GM21423 (cell line): Measurements from ENCODE around the gene CSNK1E.

Source experiments
- ATAC-seq: cut with Tn5 transposase; IDR thresholded peaks from one replicate; pipeline ENCODE4 v1.9.1; 2021; ENCODE audit warnings: mild to moderate bottlenecking, moderate library complexity; ENCODE audit not compliant: unreplicated experiment

Gene CSNK1E

GRCh38 chr22:38250643-38251340, 66.4 kb downstream of the CSNK1E start:
- no peak for ATAC-seq

- no peak for ATAC-seq
These were observed 67.2 kb downstream of the CSNK1E start for GRCh38 chr22:38249803-38250642.

GRCh38 chr22:38249301-38249700, 67.9 kb downstream of the CSNK1E start:
- no peak for ATAC-seq

- ATAC-seq, result no peak
These were observed 69.0 kb downstream of the CSNK1E start for GRCh38 chr22:38248280-38248679.

- ATAC-seq, result no peak
These were observed 69.5 kb downstream of the CSNK1E start for GRCh38 chr22:38247713-38248112.

- no peak for ATAC-seq
These were observed 70.5 kb downstream of the CSNK1E start for GRCh38 chr22:38246692-38247091.

GRCh38 chr22:38246046-38246658, 71.1 kb downstream of the CSNK1E start:
- no peak for ATAC-seq

GRCh38 chr22:38244106-38244505, 73.1 kb downstream of the CSNK1E start:
- ATAC-seq, result no peak

- no peak for ATAC-seq
These were observed 74.0 kb downstream of the CSNK1E start for GRCh38 chr22:38243007-38243765.

- ATAC-seq, result no peak
These were observed 76.4 kb downstream of the CSNK1E start for GRCh38 chr22:38240734-38241252.
